ENCODE results near the gene OR5H1. TPM values are rescaled to one million over a fixed set of nuclear protein-coding genes. Genes with fewer than 3 reads are reported as not detected.

The OR5H1 gene
- total and polyA plus RNA-seq, 2 of the 4 experiments (the other 2 are of a cell fraction): not detected

- H2AK5ac ChIP-seq (ENCODE audit: low read depth, low read length): no peak overlapping the region
- no CpG with 5 or more reads among the region's 1 CpG for WGBS, 2 experiments (ENCODE audit: extremely low coverage in 2 of 2, insufficient read length in 1 of 2)
- H3K27me3 ChIP-seq (ENCODE audit: control insufficient read depth, insufficient read depth, low read length): no peaks in the 10 kb centered on the region
- DNase-seq: no peak
- no peak overlapping the region for H3K4me3 ChIP-seq (ENCODE audit: insufficient read depth, low read depth, low read length)
- no peaks in the 10 kb centered on the region for H3K79me1 ChIP-seq (ENCODE audit: low read depth in 1 of 2, low read length in 2 of 2)
- peaks cover 3% of the 10 kb centered on the region; the same call in 1 of the 2 replicates for H3K9me3 ChIP-seq (ENCODE audit: control insufficient read depth, insufficient read depth, low read length)
- no peak overlapping the region for H3K14ac ChIP-seq (replicated peaks; ENCODE audit: low read depth, low read length)
- no peaks in the 10 kb centered on the region for H3K4me1 ChIP-seq (ENCODE audit: control insufficient read depth, insufficient read depth, low read length)
- no peak for TF ChIP-seq CTCF (conservative IDR thresholded peaks at IDR 0.05; ENCODE audit: low read depth, low read length)
- no peak for TF ChIP-seq CEBPB (IDR thresholded peaks at IDR 0.05; ENCODE audit: low read depth, low read length)
- no peak for TF ChIP-seq MAZ (IDR thresholded peaks at IDR 0.05; ENCODE audit: borderline replicate concordance, low read depth, low read length)
- no peak for TF ChIP-seq RAD21 (IDR thresholded peaks at IDR 0.05; ENCODE audit: low read length)
- TF ChIP-seq MXI1 (IDR thresholded peaks at IDR 0.05; ENCODE audit: borderline replicate concordance, low read depth, low read length): no peak
- TF ChIP-seq ELK1 (IDR thresholded peaks at IDR 0.05; ENCODE audit: borderline replicate concordance, low read depth, low read length): no peak
- TF ChIP-seq NFE2L2 (IDR thresholded peaks at IDR 0.05; ENCODE audit: low read depth, low read length): no peak
- no peak for TF ChIP-seq FOS (IDR thresholded peaks at IDR 0.05; ENCODE audit: low read depth, low read length)
- TF ChIP-seq SMC3 (IDR thresholded peaks at IDR 0.05; ENCODE audit: low read depth, low read length): no peak
- TF ChIP-seq, protein P1, sequence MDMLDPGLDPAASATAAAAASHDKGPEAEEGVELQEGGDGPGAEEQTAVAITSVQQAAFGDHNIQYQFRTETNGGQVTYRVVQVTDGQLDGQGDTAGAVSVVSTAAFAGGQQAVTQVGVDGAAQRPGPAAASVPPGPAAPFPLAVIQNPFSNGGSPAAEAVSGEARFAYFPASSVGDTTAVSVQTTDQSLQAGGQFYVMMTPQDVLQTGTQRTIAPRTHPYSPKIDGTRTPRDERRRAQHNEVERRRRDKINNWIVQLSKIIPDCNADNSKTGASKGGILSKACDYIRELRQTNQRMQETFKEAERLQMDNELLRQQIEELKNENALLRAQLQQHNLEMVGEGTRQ (IDR thresholded peaks at IDR 0.05; ENCODE audit: low read depth, low read length): no peak
- TF ChIP-seq RFX5 (IDR thresholded peaks at IDR 0.05; ENCODE audit: low read depth, low read length): no peak
- no peak for TF ChIP-seq MAFK (IDR thresholded peaks at IDR 0.05; ENCODE audit: low read depth, low read length)
- no peak for TF ChIP-seq POLR2A (IDR thresholded peaks at IDR 0.05; ENCODE audit: low read depth, low read length)
- no peak for TF ChIP-seq RCOR1 (IDR thresholded peaks at IDR 0.05; ENCODE audit: insufficient replicate concordance, low read length)
- TF ChIP-seq CHD1 (IDR thresholded peaks at IDR 0.05; ENCODE audit: low read depth, low read length): no peak
- no peak overlapping the region for H3K18ac ChIP-seq (ENCODE audit: low read depth, low read length)
- no peak overlapping the region for H3K27ac ChIP-seq (ENCODE audit: insufficient read depth, low read length)
- intact Hi-C loops (cut with micrococcal nuclease) (no loop called here), in situ Hi-C loops (cut with MboI; ENCODE audit: low sequenced_read_pairs) (no loop called here), dilution Hi-C loops (cut with HindIII; ENCODE audit: low sequenced_read_pairs, unreplicated experiment) (no loop called here)
- CTCF ChIA-PET: no interaction called here
- no peak overlapping the region for H2AK9ac ChIP-seq (replicated peaks; ENCODE audit: low read depth, low read length, poor library complexity)
- no peak overlapping the region for H4K5ac ChIP-seq (ENCODE audit: low read depth, low read length)
- no peak overlapping the region for H2AFZ ChIP-seq (replicated peaks; ENCODE audit: low read length, poor library complexity)
- no peaks in the 10 kb centered on the region for H3K36me3 ChIP-seq (ENCODE audit: control insufficient read depth, insufficient read depth, low read length)
- H3K56ac ChIP-seq (ENCODE audit: extremely low read depth, insufficient read depth, low read length): no peak overlapping the region
- no peaks in the 10 kb centered on the region for H3K9me1 ChIP-seq (ENCODE audit: insufficient read depth, low read length)
- H4K91ac ChIP-seq (ENCODE audit: insufficient read depth, low read depth, low read length): no peak overlapping the region
- no TSS peak for BruUV-seq (replicated peaks)
- no peak for ATAC-seq (ENCODE audit: low read depth)
- no peak overlapping the region for H3K4me2 ChIP-seq (ENCODE audit: low read depth, low read length)
- H3K4ac ChIP-seq (ENCODE audit: low read depth, low read length): no peak overlapping the region
- no peak overlapping the region for H3K9ac ChIP-seq (ENCODE audit: low read depth, low read length)
- H4K8ac ChIP-seq (ENCODE audit: low read depth in 2 of 2, low read length in 2 of 2): no peak overlapping the region
- no peak overlapping the region for H2BK20ac ChIP-seq (ENCODE audit: low read depth, low read length)
- no peak overlapping the region for H2BK5ac ChIP-seq (ENCODE audit: low read depth, low read length, poor library complexity, severe bottlenecking)
- H2BK15ac ChIP-seq (ENCODE audit: low read depth, low read length): no peak overlapping the region
- H4K20me1 ChIP-seq (ENCODE audit: insufficient read depth, low read length): no peaks in the 10 kb centered on the region
- H2BK120ac ChIP-seq (ENCODE audit: low read depth, low read length): no peak overlapping the region
- no peak overlapping the region for H3K23ac ChIP-seq (ENCODE audit: low read depth, low read length)
- POLR2A ChIA-PET (ENCODE audit: unreplicated experiment): no interaction called here
Observed at GRCh38 chr3:98115717-98116116, 14.8 kb upstream of the OR5H1 start.
